GM23248 (cell line): ENCODE results near the gene GPX3. TPM values are rescaled to one million over a fixed set of nuclear protein-coding genes. Genes with fewer than 3 reads are reported as not detected.

Experiments
- DNase-seq: peaks from one replicate; pipeline ENCODE4 v3.0.0-alpha.2; 2015
- H2AFZ ChIP-seq: fragments of 200-600 bp; sonication (generic); 2 replicates; pipeline ENCODE4 v1.6.1; 2016; ENCODE audit warnings: antibody characterized with exemption
- H3F3A ChIP-seq: fragments of 200-600 bp; sonication (generic); 2 replicates; pipeline ENCODE4 v1.6.1; 2016; ENCODE audit warnings: mild to moderate bottlenecking, antibody characterized with exemption, mixed run types; ENCODE audit not compliant: insufficient read depth
- H3K27ac ChIP-seq: fragments of 200-600 bp; sonication (generic); 2 replicates; pipeline ENCODE4 v1.5.1; 2016; ENCODE audit warnings: mild to moderate bottlenecking
- H3K27me3 ChIP-seq: fragments of 200-600 bp; sonication (generic); replicated peaks from 2 replicates; pipeline ENCODE4 v1.6.1; 2016; ENCODE audit warnings: mild to moderate bottlenecking; ENCODE audit not compliant: insufficient read depth
- H3K36me3 ChIP-seq: fragments of 200-600 bp; sonication (generic); 2 replicates; pipeline ENCODE4 v1.6.1; 2016; ENCODE audit warnings: low read depth, mild to moderate bottlenecking
- H3K4me1 ChIP-seq: fragments of 200-600 bp; sonication (generic); 2 replicates; pipeline ENCODE4 v1.6.1; 2016; ENCODE audit warnings: mild to moderate bottlenecking; ENCODE audit not compliant: insufficient read depth
- H3K4me2 ChIP-seq: fragments of 200-600 bp; sonication (generic); one replicate; pipeline ENCODE4 v1.6.1; 2016; ENCODE audit warnings: mild to moderate bottlenecking; ENCODE audit not compliant: unreplicated experiment
- H3K4me3 ChIP-seq: fragments of 200-600 bp; sonication (generic); 2 replicates; pipeline ENCODE4 v1.5.1; 2016; ENCODE audit warnings: mild to moderate bottlenecking
- H3K79me2 ChIP-seq: fragments of 200-600 bp; sonication (generic); 2 replicates; pipeline ENCODE4 v1.6.1; 2016; ENCODE audit warnings: mild to moderate bottlenecking; ENCODE audit not compliant: insufficient read depth
- H3K9ac ChIP-seq: fragments of 200-600 bp; sonication (generic); 2 replicates; pipeline ENCODE4 v1.6.1; 2016; ENCODE audit warnings: mild to moderate bottlenecking
- H3K9me2 ChIP-seq: fragments of 200-600 bp; sonication (generic); 2 replicates; pipeline ENCODE4 v1.6.1; 2016; ENCODE audit warnings: mixed run types, mild to moderate bottlenecking, moderate library complexity; ENCODE audit not compliant: insufficient read depth
- H3K9me3 ChIP-seq: fragments of 200-600 bp; sonication (generic); one replicate; pipeline ENCODE4 v1.6.1; 2017; ENCODE audit warnings: low read depth
- H4K20me1 ChIP-seq: fragments of 200-600 bp; sonication (generic); 2 replicates; pipeline ENCODE4 v1.6.0; 2016; ENCODE audit not compliant: insufficient read depth
- EZH2 ChIP-seq: fragments of 200-600 bp; sonication (generic); IDR thresholded peaks from 2 replicates; pipeline ENCODE4 v1.6.1; 2018; ENCODE audit warnings: antibody characterized with exemption, mild to moderate bottlenecking; ENCODE audit not compliant: insufficient read depth, poor library complexity, severe bottlenecking
- EZH2phosphoT487 ChIP-seq: fragments of 200-600 bp; sonication (generic); IDR thresholded peaks from 2 replicates; pipeline ENCODE4 v1.6.1; 2018; ENCODE audit warnings: antibody characterized with exemption, moderate library complexity, mild to moderate bottlenecking, low read depth; ENCODE audit not compliant: insufficient read depth
- WGBS, 2 experiments: methylation state at CpG; one replicate each; pipeline ENCODE4 v1.1.6; 2015 to 2017; ENCODE audit warnings: low lambda C conversion rate in 2 of 2, low coverage in 1 of 2; ENCODE audit errors: missing lambda C conversion rate in 2 of 2; 5-methylcytosine and 5-hydroxymethylcytosine counted together
- in situ Hi-C: fragments of 300-500 bp; cut with MboI; formaldehyde crosslinking; loops from 2 replicates; pipeline ENCODE4 v1.15.0; 2020
- polyA plus RNA-seq: library from polyadenylated mRNA; unstranded; fragments of >200 nt; fragmentation: Nextera tagmentation; extraction: Ambion mirVana; gene quantifications from 2 replicates; pipeline ENCODE4 v1.2.1, GENCODE V29; 2016
- total RNA-seq: library from RNA; depleted of rRNA; stranded (reverse); fragments of >200 nt; shearing (Covaris generic); gene quantifications from 2 replicates; pipeline ENCODE4 v1.2.3, GENCODE V29; 2014

The GPX3 gene
- total and polyA plus RNA-seq, 2 experiments from 2014 or later: 3.0 to 4.2 TPM

DNA sequence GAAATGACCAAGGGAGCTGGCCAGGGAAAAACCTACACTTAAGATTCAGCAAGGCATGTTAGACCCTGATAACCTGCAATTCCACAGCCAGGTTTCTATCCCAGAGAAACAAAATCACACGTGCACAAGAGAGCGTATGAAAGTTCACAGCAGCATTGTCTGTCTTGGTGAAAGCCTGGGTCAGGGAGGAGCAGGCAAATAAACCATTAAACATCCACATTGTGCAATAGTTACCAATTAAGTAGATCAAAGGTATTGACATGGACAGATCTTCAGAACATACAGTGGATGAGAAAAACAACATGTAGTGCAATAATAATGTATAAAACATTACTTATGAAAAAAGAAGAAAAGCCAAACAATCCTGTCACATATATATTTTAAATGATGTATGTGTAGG, 15.9 kb upstream of the GPX3 start:
- TF ChIP-seq EZH2phosphoT487 (no peak), EZH2 (no peak)
- Histone ChIP-seq H3K4me1 (peaks cover 8% of the 10 kb centered on the region; the same call in 1 of the 2 replicates), H3K27ac (no peak overlapping the region), H3K9ac (no peak overlapping the region), H4K20me1 (no peaks in the 10 kb centered on the region), H3K79me2 (no peaks in the 10 kb centered on the region), H3K4me2 (no peak overlapping the region), H2AFZ (no peak overlapping the region), H3K9me2 (no peaks in the 10 kb centered on the region), H3F3A (no peaks in the 10 kb centered on the region), H3K4me3 (no peak overlapping the region), H3K27me3 (no peaks in the 10 kb centered on the region), H3K9me3 (no peaks in the 10 kb centered on the region), H3K36me3 (no peaks in the 10 kb centered on the region)
- no peak for DNase-seq
- WGBS, 2 experiments: 26 to 32% methylated on average over 2 of the region's 2 CpGs
- in situ Hi-C loops: no loop called here

DNA sequence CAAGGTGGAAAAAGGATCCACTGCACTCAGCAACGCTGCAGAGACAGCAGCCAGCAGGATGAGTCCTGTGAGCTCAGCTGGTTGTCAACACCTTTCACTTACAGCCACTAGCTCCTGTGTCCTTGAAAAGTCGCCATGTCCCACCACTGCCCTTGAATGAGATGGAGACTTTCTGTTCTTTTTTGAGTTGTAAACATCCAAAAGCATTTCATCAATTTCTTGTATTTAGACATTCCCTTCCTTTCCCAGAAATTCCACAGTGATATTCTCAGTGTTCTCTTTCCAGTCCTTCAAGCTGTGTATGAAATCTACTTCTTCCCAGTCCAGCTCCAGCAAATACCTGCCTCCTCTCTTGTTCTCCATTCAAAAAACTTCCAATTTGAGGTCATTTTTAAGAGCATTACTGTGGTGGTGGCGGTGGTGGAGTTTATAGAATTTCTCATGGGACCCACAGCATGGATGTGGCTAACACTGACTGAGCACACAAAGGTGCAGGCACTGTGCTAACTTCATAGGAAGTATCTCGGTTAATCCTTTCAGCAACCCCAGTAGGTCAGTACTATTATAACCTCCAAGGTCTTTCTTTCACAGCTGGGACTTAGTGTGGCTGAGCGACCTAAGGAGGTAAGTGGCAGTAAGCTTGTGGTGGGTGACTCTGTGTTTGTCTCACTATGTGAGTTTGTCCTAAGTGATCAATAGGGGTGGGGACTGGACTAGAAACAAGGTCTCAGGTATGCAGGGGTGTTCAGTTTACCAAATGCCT, 15.0 kb upstream of the GPX3 start:
- no peaks in the 10 kb centered on the region for H3F3A ChIP-seq
- H3K4me1 ChIP-seq: peaks cover 8% of the 10 kb centered on the region; the same call in 1 of the 2 replicates
- no peak overlapping the region for H3K27ac ChIP-seq
- TF ChIP-seq EZH2phosphoT487 (no peak), EZH2 (no peak)
- no peaks in the 10 kb centered on the region for H3K9me3 ChIP-seq
- H3K9me2 ChIP-seq: no peaks in the 10 kb centered on the region
- H3K27me3 ChIP-seq: no peaks in the 10 kb centered on the region; the same call in 1 of the 2 replicates
- H3K9ac ChIP-seq: no peak overlapping the region
- no peaks in the 10 kb centered on the region for H3K36me3 ChIP-seq
- 4% methylated on average over 5 of the region's 5 CpGs for WGBS, 2 experiments
- no peak overlapping the region for H3K4me2 ChIP-seq
- in situ Hi-C loops: no loop called here
- no peaks in the 10 kb centered on the region for H4K20me1 ChIP-seq
- no peaks in the 10 kb centered on the region for H3K79me2 ChIP-seq
- no peak overlapping the region for H3K4me3 ChIP-seq
- no peak for DNase-seq
- no peak overlapping the region for H2AFZ ChIP-seq

DNA sequence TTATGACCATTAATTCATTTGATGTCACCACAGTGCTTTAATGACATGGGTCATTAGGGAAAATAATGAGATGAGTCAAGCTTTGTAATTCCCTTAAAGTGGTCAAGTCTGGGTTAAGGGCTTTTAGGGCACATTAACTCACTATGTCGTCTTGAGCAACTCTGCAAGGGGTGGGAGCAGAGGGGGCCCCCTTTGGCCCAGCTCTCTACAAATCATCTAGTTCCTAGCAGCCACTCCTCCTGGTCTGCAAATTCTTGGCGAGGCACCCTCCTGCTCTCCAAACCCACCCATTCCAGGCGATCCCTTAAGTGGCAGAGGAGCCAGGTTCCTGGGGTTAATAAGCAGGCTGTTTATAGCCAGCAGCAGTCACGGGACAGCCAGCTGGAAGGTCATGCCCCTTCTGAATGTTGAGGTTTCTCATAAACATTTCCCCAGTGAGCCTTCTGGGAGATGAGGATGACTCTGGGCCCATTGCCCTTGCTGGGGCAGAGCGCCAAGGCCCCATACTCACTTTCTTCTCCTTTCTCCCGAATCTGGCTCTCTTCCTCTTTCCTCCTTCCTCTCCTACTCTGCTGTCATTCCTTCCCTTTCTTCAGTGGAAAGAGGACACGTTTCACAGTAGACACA, 14.3 kb upstream of the GPX3 start:
- peak; percentile 33 for DNase-seq
- Histone ChIP-seq H3K27me3 (peaks cover under 1% of the 10 kb centered on the region; the same call in 1 of the 2 replicates), H3K4me3 (no peak overlapping the region), H3K27ac (no peak overlapping the region), H3K4me1 (peaks cover 8% of the 10 kb centered on the region; the same call in 1 of the 2 replicates), H4K20me1 (no peaks in the 10 kb centered on the region), H3K9me2 (no peaks in the 10 kb centered on the region), H3K4me2 (no peak overlapping the region), H3K36me3 (no peaks in the 10 kb centered on the region), H3K9me3 (no peaks in the 10 kb centered on the region), H3K9ac (no peak overlapping the region), H2AFZ (no peak overlapping the region), H3F3A (no peaks in the 10 kb centered on the region), H3K79me2 (no peaks in the 10 kb centered on the region)
- TF ChIP-seq EZH2phosphoT487: no peak
- TF ChIP-seq EZH2: no peak
- WGBS, 2 experiments: 5 to 9% methylated on average over 7 of the region's 7 CpGs
- in situ Hi-C loops: no loop called here

DNA sequence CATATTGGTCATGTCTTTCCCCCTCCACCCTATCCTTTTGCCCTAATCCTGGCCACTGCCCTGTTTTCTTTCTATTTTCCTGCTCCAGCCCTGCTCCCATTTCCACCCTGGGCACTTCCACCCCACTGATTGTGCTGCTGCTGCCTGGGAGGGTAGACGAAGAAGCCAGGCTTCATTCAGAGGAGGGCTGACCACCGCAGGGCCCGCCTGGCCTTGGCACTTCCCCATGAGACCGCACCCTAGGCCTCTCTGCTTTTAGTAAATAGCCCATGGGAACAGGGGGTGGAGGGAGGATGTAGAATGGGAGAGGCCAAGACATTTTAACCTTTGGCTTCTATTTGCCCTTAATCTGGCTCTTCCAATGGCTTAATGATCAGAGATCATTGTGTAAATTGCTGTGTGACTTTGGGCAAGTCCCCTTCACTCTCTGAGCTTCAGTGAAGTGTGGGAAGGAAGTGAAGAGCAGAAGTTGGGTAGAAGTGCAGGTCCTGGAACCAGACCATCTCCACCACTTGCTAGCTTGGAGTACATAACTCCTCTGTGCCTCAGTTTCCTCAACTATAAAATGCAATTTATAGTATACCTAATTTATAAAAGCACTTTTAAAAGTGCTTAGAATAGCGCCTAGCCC, 13.6 kb upstream of the GPX3 start:
- Histone ChIP-seq H3K9me2 (no peaks in the 10 kb centered on the region), H3K27ac (no peak overlapping the region)

More for the DNA sequence above, 13.6 kb upstream of the GPX3 start:
- no peak for DNase-seq
- Histone ChIP-seq H3F3A (no peaks in the 10 kb centered on the region), H3K4me2 (no peak overlapping the region), H4K20me1 (no peaks in the 10 kb centered on the region), H2AFZ (no peak overlapping the region), H3K36me3 (no peaks in the 10 kb centered on the region), H3K27me3 (peaks cover 4% of the 10 kb centered on the region; the same call in 1 of the 2 replicates), H3K4me3 (no peak overlapping the region), H3K9ac (no peak overlapping the region), H3K4me1 (peaks cover 8% of the 10 kb centered on the region; the same call in 1 of the 2 replicates), H3K9me3 (no peaks in the 10 kb centered on the region), H3K79me2 (no peaks in the 10 kb centered on the region)
- TF ChIP-seq EZH2phosphoT487: no peak
- no peak for TF ChIP-seq EZH2
- WGBS, 2 experiments: 34 to 47% methylated on average over 5 of the region's 5 CpGs
- in situ Hi-C loops: no loop called here
